NB4 (cell line): Measurements from ENCODE around the gene G0S2.
A peak's percentile ranks its signal among the peaks of the same experiment; 100 is the strongest.

Experiments used
- DNase-seq: peaks from one replicate; pipeline ENCODE4 v3.0.0; 2010; ENCODE audit warnings: low read depth
- H3K4me3 ChIP-seq: one replicate; pipeline ENCODE4 v1.5.1; 2011; ENCODE audit warnings: mild to moderate bottlenecking, low read depth, low read length, moderate library complexity
- CTCF ChIP-seq: IDR thresholded peaks from one replicate; pipeline ENCODE4 v1.5.1; 2012; ENCODE audit warnings: low read depth, low read length
- MAX ChIP-seq: IDR thresholded peaks from 2 replicates; pipeline ENCODE4 v1.6.1; 2011; ENCODE audit warnings: low read depth, low read length
- MYC ChIP-seq: IDR thresholded peaks from 2 replicates; pipeline ENCODE4 v1.6.1; 2011; ENCODE audit warnings: low read depth, low read length
- POLR2A ChIP-seq: IDR thresholded peaks from 2 replicates; pipeline ENCODE4 v1.6.1; 2011; ENCODE audit warnings: mild to moderate bottlenecking; ENCODE audit not compliant: insufficient read length; ENCODE audit errors: extremely low read depth

The G0S2 gene

GRCh38 chr1:209688746-209689234 is 13.6 kb downstream of the G0S2 start:
- no peak for DNase-seq
- TF ChIP-seq MAX (no peak), POLR2A (no peak), MYC (no peak), CTCF (no peak)
- no peak overlapping the region for H3K4me3 ChIP-seq

- DNase-seq = no peak
Observed at GRCh38 chr1:209689477-209689876, 14.3 kb downstream of the G0S2 start.

GRCh38 chr1:209691237-209691636 is 16.0 kb downstream of the G0S2 start:
- DNase-seq = no peak

More at GRCh38 chr1:209689477-209689876, 14.3 kb downstream of the G0S2 start:
- H3K4me3 ChIP-seq = no peak overlapping the region
- TF ChIP-seq MAX (no peak), CTCF (no peak), POLR2A (no peak), MYC (no peak)

GRCh38 chr1:209692296-209692695 is 17.1 kb downstream of the G0S2 start:
- no peak for TF ChIP-seq CTCF
- no peak for TF ChIP-seq MAX
- TF ChIP-seq POLR2A = no peak
- no peak for TF ChIP-seq MYC
- no peak for DNase-seq

More at GRCh38 chr1:209691237-209691636, 16.0 kb downstream of the G0S2 start:
- TF ChIP-seq POLR2A (no peak), MAX (no peak), MYC (no peak), CTCF (no peak)
- no peak overlapping the region for H3K4me3 ChIP-seq

GRCh38 chr1:209692745-209693504 is 17.7 kb downstream of the G0S2 start:
- TF ChIP-seq MYC = no peak
- TF ChIP-seq MAX = peak; percentile 42; the same call in 1 of the 2 replicates
- no peak for TF ChIP-seq POLR2A
- peak; percentile 69 for TF ChIP-seq CTCF
- H3K4me3 ChIP-seq = no peak overlapping the region
- peak; percentile 78 for DNase-seq

More at GRCh38 chr1:209692296-209692695, 17.1 kb downstream of the G0S2 start:
- H3K4me3 ChIP-seq = no peak overlapping the region
